Eye (tissue), 1 donor: Measurements from ENCODE around the gene PPP1R12C.
"Not testable (repeated sequence)": the region's sequence is repeated elsewhere in the genome, so short reads cannot be mapped to it uniquely, and the experiment has no call there.

Experiments used
- DNase-seq: peaks from one replicate; pipeline ENCODE4 v3.0.0-alpha.2; 2015

The PPP1R12C gene

DNA sequence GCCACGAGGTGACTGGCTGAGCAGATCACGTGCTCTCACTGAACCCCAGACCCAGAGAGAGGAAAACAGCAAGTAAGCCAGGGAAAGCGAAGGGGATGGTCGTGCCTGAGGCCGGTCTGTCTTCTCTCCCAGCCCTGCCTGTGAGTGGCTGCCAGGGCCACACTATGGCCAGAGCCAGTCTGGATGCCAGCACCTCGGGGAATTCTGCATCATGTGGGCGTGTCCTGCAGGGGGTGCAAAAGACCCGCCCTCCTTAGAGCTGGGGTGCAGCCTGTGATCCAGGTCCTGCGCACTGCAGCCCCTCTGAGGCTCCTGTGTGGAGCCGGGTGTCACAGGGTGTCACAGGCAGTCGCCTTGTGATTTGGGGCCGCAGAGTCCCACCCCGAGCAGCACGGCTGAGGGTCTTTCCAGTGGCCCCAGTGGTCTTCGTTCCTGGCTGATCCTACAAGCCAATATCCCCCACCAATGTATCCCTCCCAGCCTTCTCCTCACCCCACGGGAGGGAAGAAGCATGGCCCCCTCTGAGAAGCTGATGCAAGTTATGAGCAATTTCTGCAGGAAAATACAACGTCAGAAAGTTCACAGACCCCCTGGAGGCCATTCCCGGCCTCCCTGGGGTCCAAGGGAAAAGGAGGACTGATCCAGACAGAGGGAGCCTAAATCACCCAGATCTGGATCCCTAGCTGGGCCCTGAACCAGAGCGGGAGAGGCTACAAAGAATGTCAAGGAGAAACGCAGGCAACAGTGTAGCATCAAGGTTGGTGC is 7.7 kb downstream of the PPP1R12C start:
- no peak for DNase-seq

DNA sequence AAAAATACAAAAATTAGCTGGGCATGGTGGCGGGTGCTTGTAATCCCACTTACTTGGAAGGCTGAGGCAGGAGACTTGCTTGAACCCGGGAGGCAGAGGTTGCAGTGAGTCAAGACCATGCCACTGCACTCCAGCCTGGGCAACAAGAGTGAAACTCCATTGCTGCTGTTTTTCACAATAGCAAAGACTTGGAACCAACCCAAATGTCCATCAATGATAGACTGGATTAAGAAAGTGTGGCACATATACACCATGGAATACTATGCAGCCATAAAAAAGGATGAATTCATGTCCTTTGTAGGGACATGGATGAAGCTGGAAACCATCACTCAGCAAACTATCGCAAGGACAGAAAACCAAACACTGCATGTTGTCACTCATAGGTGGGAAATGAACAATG is 10.2 kb downstream of the PPP1R12C start:
- not testable (repeated sequence) for DNase-seq

DNA sequence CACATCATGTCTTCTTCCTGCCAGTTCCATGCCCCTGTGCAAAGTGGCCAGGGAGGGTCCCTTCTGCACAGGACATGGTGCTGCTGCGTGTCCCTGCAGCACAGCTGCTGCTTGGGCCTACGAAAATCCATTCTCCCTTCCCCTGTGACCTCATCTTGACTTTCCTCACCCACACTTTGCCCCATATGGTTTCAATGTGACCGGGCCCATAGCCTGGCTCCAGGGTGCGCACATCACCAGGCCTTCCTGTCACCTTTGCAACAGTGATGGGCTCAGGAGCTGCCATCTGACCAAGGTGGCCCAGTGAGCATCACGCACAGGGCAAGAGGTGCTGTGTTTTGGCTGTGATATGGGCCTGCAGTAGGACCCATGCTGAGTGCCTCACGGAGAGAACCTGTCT is 10.8 kb downstream of the PPP1R12C start:
- no peak for DNase-seq

DNA sequence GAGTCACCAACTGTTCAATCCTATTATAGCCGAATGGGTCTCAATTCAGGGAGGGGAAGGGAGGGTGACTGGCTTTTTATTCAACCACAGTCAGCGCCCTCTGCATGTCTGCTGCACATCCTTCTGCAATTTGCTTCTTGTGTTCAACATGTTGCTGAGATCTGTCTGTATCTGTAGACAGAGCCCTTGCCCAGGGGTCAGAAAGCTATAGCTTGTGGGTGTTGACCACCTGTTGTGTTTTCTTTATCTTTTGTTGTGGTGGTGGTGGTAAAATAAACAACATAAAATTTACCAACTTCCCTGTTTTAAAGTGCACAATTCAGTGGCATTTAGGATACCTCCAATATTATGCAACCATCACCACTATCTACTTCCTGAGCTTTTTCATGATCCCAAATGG is 12.2 kb downstream of the PPP1R12C start:
- DNase-seq = no peak

DNA sequence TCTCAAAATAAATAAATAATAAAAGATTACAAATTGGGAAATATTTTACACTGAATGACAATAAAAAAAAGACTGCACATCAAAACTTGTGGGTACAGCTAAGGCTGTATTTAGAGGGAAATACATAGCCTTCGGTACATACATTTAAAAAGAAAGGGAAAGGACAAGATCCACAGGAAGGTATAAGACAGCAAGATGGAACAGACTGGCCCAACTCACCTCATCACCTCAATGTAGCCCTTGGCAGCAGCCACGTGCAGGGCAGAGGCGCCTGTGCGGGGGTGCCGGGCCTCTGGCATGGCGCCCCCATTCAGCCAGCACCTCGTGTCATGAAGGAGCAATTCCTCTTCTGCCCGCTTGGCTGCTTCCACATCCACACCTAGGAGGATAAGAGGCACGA is 14.2 kb downstream of the PPP1R12C start:
- DNase-seq = no peak

DNA sequence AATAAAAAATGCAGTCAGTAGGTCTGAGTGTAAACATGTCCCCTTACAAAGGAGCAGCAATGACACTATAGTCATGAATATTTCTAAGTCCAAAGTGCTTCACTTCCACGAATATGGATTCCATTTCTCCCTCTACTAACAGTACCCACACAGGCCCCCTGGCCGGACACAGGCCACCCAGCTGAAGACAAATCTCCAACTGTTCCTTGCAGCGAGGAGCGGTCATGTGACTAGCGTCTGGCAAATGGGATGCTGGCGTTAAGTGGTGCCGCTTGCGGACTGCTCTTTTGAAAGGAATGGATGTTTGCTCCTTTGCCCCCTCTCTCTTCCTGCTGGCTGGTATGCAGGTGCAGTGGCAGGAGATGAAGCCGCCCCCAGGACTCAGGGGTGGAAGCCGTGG is 16.2 kb downstream of the PPP1R12C start:
- no peak for DNase-seq

DNA sequence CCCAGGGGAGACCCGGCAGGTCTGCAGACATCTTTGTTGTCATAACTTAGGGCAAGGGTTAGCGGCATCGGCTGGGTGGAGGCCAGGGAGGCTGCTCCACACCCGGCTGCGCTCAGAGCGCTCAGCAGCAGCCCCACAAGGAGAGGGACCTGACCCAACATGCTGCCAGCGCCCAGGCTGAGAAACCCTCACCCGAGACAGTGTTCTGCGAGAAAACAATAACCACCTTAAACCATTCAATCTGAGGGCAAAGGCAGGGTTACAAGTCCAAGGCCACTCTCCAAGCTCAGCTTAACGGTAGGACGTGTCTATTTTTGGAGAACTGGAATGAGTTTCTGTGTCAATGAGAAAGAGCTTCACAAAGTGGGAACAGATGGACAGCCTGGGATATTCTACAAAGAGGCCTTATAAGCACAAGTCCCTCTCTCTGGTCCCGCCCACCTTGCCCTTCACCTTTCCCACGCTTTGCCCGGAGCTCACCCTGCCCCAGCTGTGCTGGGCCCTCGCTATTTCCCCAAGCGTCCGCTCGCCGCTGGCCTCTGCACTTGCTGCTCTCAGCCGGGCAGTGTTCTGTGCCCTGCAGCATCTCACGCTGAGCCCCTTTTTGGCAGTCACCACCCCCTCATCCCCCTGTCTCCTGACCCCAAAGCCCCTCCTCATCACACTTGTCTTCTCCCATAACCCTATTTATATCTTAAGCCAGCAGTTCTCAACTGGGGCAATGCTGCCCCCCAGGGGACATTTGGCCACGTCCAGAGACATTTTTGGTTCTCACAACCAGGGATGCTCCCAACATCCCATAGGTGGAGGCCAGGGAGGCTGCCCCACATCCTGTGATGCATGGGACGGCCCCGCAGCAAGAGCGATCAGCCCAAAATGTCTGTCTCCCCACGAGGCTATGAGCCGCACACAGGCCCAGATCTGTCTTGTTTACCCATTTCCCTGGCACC is 17.6 kb downstream of the PPP1R12C start:
- peak; percentile 46 for DNase-seq

DNA sequence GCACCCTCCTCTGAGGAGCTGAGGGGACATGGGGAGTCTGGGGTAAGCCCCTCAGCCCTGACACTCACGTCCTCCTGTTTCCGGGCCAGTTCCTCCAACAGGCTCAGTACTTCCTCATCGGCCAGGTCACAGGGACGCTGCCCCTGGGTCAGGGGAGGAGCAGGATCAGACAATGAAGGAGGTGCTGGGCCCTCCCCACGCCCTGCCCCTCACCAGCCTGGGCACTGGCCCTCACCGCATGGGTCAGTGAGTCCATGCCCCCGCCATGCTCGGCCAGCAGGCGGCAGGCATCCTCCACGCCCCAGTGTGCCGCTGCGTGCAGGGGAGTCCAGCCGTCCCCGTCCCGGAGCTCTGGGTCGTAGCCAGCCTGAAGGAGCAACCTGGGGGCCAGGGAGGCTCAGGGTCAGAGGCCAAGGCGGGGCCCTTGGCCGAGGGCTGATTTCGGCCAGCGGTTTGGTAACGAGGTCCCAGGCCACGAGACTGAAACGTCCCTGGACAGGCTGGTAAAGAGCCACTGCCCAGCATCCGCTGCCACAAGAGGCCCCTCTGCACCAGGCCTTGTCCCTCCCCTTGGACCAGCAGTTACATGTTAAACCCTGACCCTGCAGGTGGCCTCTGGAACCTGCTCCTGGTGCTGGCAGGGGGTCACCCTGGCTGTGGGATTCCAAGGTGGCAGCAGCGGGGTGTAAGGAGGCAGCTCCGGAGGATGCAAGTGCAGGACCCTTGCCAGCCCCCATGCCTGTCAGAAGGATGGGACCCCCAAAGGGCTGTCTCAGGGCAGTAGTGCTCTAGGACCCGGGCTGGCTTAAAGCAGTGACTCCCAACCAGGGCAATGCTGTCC is 18.5 kb downstream of the PPP1R12C start:
- no peak for DNase-seq

DNA sequence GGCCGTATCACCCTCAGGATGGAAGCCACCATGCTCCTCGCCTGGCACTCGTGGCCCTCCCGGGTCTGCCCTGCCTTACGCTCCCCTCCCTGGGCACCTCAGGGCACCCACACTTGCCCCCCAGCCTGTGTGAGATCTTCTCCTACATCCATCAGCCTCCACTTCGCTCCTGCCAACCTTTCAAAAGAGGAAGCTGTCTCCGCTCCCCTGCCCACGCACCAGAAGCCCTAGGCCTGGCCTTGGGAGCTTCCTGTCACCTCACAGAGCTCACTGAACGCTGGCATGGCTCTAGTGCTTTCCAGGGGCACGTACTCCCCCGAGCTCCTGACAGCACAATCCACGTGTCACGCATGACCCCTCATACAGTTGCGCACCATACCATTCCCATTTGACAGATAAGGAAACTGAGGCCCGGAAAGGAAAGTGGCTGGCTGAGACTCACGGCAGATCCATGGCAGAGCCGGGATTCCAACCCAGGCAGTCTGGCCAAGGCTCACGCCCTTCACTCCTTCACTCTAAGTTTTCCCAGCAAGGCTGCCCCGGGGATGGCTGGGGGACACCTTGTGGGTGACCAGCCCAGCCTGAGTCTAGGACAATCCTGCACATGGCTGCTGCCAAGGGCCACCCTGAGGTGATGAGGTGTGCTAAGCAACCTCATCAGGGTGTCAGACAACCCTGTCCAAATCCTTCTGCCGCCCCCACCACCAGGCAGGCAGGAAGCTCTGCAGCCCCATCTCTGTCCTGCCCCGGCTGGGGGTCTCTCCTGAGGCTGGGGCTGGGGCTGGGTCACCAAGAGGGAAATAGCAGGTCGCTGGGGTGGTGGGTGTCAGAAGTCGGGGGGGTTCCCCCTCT is 19.3 kb downstream of the PPP1R12C start:
- DNase-seq = no peak

DNA sequence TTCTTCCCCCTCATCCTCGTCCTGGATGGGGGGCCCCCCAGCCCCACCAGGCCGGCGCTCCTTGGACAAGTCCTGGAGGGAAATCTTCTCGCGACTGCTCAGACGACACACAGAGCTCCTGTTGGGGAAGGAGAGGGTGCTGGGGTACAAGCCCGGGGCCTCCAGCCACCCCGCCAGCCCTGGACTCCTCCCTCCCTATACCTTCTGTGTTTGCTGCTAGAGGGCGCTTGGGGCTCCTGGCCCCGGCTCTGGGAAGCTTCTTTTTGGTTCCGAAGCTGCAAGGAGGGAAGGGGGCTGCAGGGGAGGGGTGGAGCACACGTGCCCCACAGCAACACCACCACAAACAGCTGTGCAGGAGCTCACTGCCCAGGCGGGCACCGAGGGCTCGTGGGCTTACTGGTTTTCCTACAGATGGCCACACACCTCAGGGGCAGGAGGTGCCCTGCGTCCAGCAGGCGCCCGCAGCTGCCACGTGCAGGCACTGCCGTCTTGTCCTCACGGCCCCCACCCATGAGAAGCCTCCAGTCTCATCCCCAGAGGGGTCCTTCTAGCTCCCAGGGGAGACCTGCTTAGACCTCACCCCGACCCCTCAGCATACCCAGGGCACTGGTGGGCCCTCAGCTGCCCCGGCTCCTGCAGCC is 21.3 kb downstream of the PPP1R12C start:
- DNase-seq = no peak

DNA sequence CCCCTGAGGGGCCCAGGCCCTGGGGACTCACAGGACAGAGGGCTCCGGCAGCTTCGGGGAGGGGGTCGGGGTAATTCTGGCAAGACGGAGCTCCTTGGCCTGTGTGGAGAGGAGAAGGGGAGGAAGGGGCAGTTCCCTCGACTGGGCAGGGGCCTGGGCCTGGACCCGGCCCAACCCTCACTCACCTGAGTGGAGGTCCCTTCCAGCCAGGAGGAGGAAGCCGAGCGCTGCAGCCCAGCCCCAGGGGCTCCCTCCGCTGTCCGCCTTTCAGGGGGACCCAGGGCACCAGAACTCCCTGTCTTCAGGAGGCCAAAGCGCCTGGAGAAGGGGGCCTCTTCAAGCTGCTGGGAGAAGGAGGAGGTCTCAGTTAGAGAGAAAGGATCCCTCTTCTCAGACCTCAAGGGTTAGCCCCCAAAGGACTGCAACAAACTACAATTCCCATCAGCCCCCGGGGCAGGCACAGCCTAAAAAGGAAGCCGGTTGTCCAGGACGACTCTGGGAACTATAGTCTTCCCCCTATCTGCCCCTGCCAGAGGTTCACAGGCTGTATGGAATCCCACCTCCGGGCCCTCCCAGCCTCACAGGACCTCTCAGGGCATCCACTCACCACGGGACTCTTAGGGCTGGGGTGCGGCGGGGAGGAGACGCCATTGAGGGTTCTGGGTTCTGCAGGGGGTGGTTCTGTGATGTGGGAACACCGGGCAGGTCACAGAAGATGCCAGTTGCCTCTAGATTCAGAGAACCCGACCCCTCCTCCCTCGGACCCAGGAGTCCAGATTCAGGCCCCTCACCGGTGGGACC is 22.0 kb downstream of the PPP1R12C start:
- DNase-seq = no peak

DNA sequence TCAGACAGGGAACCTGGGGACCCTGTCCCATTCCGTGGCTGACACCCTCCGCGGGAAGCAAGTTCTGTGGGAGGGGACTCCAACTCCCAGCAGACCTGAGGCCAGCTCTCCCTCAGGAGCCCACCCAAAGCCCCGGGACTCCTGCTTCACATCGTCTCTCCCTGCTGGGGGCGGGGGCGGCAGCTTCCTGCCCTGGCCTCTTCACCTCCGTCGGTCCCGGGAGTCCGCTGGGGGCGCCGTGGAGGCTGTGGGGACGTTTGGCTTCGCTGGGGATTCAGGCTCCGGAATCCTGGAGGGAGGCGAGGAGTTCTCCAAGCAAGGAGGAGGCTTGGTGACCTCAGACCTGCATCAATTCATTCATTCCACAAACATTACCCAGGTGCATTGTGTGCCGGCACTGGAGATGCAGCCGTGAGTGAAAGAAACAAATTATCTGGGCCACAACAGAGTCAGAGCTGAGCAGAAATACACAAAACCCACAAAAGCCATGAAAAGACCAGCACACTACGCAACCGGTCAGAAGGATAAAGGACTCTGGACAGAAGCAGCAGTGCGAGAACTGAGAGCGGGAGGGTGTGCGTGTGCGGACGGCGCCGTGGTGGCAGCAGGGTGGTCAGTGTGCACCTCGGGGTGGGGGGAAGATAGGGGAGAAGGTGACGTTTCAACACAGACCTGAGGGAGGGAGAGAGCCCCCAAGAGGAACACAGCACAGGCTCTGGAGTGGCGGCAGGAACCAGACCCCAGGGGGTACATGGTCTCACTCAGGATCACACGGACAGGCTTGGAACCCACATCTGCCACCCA is 22.8 kb downstream of the PPP1R12C start:
- DNase-seq = no peak

DNA sequence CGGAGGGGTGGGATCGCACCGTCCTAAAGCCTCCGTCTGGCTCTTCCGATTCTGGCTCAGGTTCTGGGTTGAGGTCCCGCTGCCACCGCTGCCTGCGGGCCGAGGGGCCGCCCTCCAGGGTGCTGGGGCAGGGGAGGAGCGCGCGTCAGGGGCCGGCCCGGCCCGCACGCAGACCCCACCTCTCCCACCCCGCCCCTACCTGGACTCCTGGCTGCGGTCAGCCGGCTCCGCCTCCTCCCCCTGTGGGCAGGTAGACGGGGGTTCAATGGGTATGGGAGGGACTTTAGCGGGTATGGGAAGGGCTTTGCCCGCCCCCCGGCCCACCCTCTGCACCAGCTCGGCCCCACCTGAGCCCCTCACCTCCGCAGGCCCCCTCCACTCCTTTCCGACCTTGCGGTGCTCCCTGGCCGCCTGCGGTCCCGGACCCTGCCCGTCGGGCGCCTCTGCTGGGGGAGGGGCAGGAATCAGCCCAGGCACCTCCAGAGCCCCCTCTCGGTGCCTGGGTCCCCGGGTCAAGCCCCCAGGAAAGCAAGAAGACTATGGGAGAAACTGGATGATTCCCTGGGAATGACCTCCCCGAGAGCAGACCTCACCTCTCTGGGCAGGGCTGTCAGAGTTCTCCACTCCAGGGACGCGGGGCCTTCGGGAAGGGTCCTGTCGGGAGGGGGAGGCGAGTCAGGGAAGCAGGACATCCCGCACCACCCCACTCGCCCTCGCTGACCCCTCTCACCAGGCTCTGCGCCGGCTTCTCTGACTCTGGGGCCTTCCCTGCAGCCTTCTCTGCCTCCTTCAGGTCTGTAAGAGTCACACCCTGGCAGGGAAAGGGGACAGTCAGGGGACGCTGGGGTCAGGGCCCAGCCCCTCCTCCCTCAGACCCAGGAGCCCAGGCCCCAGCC is 24.8 kb downstream of the PPP1R12C start:
- no peak for DNase-seq

DNA sequence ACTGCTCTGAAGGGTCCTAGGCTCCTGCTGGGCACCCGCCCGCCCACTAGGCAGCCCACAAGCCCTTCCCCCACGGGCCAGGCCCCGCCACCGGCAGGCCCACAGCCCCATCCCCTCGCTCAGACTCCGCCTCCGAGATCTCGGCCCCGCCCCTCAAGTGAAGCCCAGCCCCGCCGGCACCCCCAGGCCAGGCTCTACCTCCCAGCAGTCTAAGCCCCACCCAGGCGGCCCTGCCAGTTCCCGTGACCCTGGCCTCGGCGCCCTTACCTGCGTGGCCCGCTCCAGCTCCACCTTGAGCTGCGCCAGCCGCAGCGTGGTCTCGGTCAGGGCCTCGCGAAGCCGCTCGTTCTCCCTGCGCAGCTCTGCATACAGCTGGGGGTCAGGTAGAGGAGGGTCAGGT is 25.5 kb downstream of the PPP1R12C start:
- no peak for DNase-seq

DNA sequence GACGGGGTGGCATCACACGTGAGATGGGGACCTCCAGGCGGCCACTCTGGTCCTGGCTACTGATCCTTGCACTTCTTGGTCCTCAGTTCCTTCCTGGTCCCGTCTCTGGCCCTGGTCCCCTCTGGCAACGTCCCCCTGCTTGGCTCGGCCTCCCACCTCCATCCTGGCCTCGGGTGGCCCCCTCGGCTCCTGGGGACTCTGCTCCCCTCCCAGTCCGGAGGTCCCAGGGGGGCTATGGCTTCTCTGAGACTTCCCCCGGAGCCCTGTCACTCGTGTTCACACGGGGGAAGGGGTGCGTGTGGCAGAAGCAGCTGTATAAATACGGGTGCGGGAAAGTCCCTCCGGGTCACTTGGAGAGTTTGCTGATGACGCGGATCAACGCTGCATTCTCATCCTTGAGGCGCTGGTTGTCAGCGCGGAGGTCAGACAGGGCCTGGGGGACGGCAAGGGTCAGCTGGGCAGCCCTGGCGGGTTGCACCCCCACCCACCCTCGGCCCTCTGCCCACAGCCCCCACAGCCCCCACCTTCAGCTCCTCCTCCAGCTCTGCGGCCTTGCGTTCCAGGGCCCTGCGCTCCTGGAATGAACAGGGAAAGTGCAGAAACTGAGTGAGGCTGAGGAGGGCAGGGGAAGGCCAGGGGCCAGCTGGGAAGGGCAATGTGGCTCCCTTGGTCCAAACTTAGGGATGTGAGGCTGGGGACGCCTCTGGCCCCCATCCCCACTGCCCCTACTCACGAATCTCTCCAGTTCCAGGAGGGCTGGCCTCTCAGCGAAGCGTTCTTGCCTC is 26.1 kb downstream of the PPP1R12C start:
- no peak for DNase-seq

DNA sequence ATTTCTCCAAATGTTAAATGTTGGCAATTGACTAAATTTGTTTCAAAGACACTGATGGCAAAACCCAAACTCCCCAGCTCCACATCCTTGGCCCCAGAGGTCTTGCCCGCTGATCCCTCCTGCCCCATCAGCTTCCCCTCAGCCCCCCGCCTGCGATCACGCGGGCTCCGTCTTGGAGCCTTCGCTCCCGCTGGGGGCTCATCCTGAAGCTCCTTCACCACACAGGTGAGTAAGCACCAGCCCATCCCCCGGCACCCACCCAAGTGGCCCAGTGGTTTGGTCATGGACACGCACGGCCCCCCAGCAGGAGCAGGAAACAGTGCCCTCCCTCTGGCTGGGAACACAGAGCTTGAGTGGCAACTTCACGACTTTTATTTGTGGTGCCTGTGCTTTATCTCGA is 26.9 kb downstream of the PPP1R12C start:
- no peak for DNase-seq

DNA sequence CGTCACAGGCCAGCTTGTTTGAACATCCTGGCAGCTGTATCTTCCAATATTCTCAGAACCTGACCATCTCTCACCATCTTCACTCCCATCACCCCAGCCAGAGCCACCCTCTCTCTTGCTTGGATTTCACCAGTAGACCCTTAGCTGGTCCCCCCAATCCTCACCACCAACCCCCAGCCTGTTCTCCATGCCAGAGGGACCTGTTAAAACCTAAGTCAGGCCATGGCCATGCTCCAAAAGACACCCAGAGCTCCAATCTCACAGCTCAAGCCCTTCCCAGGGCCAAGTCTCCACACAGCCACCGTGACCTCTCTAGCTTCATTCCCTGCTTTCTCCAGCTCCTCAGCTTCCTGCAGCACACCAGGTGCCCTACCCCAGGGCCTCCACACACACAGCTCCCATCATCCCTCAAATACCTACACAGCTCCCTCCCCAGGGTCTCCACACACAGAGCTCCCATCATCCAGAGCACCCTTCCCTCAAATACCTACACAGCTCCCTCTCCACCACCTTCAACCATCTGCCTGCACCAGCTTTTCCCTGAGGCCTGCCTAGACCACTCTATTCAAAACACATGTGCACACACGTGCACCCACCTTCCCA is 28.0 kb downstream of the PPP1R12C start:
- no peak for DNase-seq
